Common myeloid progenitor, CD34-positive (primary cell): ENCODE results near the gene SEMA5B.

Experiments
- CTCF ChIA-PET: fragments of 350-600 bp; sonication (Branson Sonifier 250); formaldehyde crosslinking; loops from one replicate; lab custom pipeline; 2021; ENCODE audit warnings: antibody characterized with exemption; lab: Charles Lee
- POLR2A ChIA-PET: fragments of 350-600 bp; sonication (Branson Sonifier 250); formaldehyde crosslinking; loops from one replicate; lab custom pipeline; 2021; ENCODE audit warnings: antibody characterized with exemption; lab: Charles Lee
- DNase-seq, 3 donors: peaks; one replicate each; pipeline versions ENCODE4 v3.0.0 to v3.0.0-alpha.2; 2013
- H3K27ac ChIP-seq, 2 experiments: 1 replicate in 1 of 2; 2 replicates in 1 of 2; pipeline ENCODE4 v1.7.0; 2013; ENCODE audit warnings: inconsistent platforms in 2 of 2, low read length in 2 of 2, mild to moderate bottlenecking in 2 of 2, low read depth in 1 of 2, moderate library complexity in 1 of 2; ENCODE audit not compliant: severe bottlenecking in 2 of 2, insufficient read depth in 1 of 2, poor library complexity in 1 of 2
- H3K27me3 ChIP-seq, 5 experiments: replicated peaks in 2 of 5; 1 replicate in 3 of 5; 2 replicates in 2 of 5; pipeline versions ENCODE4 v1.6.1 to v1.7.0; 2013; ENCODE audit warnings: low read length in 4 of 5, mild to moderate bottlenecking in 2 of 5, moderate library complexity in 2 of 5, inconsistent platforms in 1 of 5; ENCODE audit not compliant: insufficient read depth in 5 of 5, control insufficient read depth in 4 of 5
- H3K36me3 ChIP-seq, 4 experiments: 1 replicate in 2 of 4; 2 replicates in 2 of 4; pipeline versions ENCODE4 v1.6.1 to v1.7.0; 2013; ENCODE audit warnings: low read length in 3 of 4, control low read depth in 1 of 4, mild to moderate bottlenecking in 1 of 4; ENCODE audit not compliant: control insufficient read depth in 4 of 4, insufficient read depth in 4 of 4
- H3K4me1 ChIP-seq, 4 experiments: 1 replicate in 3 of 4; 2 replicates in 1 of 4; pipeline versions ENCODE4 v1.6.1 to v1.7.1; 2013; ENCODE audit warnings: low read length in 3 of 4, mild to moderate bottlenecking in 3 of 4, control low read depth in 1 of 4, inconsistent platforms in 1 of 4, moderate library complexity in 1 of 4; ENCODE audit not compliant: control insufficient read depth in 4 of 4, insufficient read depth in 4 of 4; ENCODE audit errors: control extremely low read depth in 1 of 4
- H3K4me3 ChIP-seq, 7 experiments: 1 replicate in 4 of 7; 2 replicates in 3 of 7; pipeline versions ENCODE4 v1.5.1 to v1.7.0; 2013; ENCODE audit warnings: mild to moderate bottlenecking in 7 of 7, low read length in 6 of 7, moderate library complexity in 6 of 7, inconsistent platforms in 2 of 7, low read depth in 2 of 7, control low read depth in 1 of 7; ENCODE audit not compliant: insufficient read depth in 4 of 7, control insufficient read depth in 1 of 7; ENCODE audit errors: extremely low read depth in 1 of 7
- H3K9me3 ChIP-seq, 5 experiments: 1 replicate in 4 of 5; 2 replicates in 1 of 5; pipeline versions ENCODE4 v1.6.1 to v1.7.1; 2013; ENCODE audit warnings: low read length in 4 of 5, mild to moderate bottlenecking in 2 of 5, inconsistent platforms in 1 of 5, low read depth in 1 of 5, moderate library complexity in 1 of 5; ENCODE audit not compliant: control insufficient read depth in 4 of 5, insufficient read depth in 2 of 5; ENCODE audit errors: control extremely low read depth in 1 of 5
- WGBS: methylation state at CpG from one replicate; pipeline ENCODE4 v1.1.5; 2013; ENCODE audit not compliant: insufficient coverage; 5-methylcytosine and 5-hydroxymethylcytosine counted together

The SEMA5B gene

DNA sequence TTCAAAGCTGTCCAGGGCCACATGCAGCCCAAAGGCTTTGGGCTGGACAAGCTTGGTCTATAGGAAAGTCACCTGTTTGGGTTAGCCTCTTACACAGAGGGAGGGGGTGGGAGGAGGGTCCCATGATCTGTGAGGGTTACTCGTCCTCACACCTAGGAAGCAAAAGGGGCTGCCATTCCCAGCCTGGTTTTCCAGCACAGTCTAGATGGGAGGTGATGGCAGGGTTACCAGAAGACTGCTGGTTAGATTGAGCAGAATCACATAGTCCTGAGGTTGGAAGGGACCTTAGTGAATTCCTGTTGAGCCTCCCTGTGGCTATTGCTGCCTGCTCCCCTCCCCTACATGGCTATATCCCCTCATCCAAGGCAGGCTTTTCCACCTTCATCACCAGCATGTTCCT is 101.8 kb downstream of the SEMA5B start:
- Histone ChIP-seq H3K27ac (no peak overlapping the region), H3K9me3 (no peaks in the 10 kb centered on the region), H3K27me3 (peaks cover 5 to 43% (median 22%) of the 10 kb centered on the region in 5 experiments), H3K36me3 (no peaks in the 10 kb centered on the region), H3K4me3 (no peak overlapping the region), H3K4me1 (peaks cover 0 to 12% (median 10%) of the 10 kb centered on the region in 4 experiments)
- WGBS = 100% methylated on average over 1 of the region's 1 CpG
- DNase-seq = no peak
- ChIA-PET CTCF (interaction anchor here (1.3 to 2.8 kb wide), 3 partner anchors 11 to 17 kb away, joined by 3 to 9 read pairs (median 4); no protein-coding TSS in a partner anchor), POLR2A (no interaction called here)

DNA sequence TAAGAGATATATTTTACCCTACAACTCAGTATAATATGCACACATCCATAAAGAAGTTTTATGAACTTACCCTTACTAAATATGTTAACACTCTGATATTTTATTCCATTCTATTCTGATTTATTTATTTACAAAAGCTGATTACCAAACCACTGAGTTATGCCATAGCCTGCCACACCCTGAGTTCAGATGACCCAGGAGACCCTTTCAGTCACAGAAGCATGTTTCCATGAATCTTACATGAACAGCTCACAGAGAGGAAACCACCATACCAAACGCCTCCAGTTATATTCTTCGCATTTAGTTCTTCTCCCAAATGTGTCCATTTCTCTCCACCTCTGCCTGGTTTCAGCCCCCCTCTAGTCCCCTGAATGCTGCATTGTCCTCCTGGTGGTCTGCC is 103.5 kb downstream of the SEMA5B start:
- CTCF ChIA-PET = interaction anchor here (2.4 to 2.8 kb wide), 2 partner anchors 10 to 13 kb away, joined by 9 to 11 read pairs; no protein-coding TSS in a partner anchor
- no peaks in the 10 kb centered on the region for H3K36me3 ChIP-seq
- POLR2A ChIA-PET = no interaction called here
- H3K4me1 ChIP-seq = peaks cover 0 to 12% (median 10%) of the 10 kb centered on the region in 4 experiments
- no peak overlapping the region for H3K4me3 ChIP-seq
- no peak overlapping the region for H3K27ac ChIP-seq
- WGBS = 80% methylated on average over 2 of the region's 2 CpGs
- peaks cover 5 to 56% (median 25%) of the 10 kb centered on the region in 5 experiments for H3K27me3 ChIP-seq
- H3K9me3 ChIP-seq = no peaks in the 10 kb centered on the region
- DNase-seq = no peak

DNA sequence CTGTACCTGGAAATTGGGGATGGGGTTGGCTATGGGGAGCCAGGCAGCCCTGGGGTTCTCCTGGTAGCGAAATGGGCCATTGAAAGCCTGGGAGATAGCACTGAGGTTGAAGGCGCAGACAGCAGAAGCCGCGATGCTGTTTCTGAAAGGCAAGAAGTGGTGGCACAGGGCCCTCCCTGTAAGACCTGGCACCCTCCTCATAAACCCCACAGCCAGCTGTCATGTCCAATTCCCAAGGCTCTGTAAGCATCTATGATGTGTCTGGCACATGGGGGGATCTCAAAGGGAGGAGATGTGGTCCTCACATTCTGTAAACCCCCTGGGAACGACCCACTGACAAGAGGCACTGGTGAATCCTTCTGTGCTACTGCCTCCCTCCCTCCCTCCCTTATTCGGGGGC is 104.0 kb downstream of the SEMA5B start:
- CTCF ChIA-PET = interaction anchor here (0.8 to 2.4 kb wide), 3 partner anchors 11 to 34 kb away, joined by 4 to 11 read pairs (median 8); no protein-coding TSS in a partner anchor
- H3K36me3 ChIP-seq = no peaks in the 10 kb centered on the region
- peaks cover 0 to 12% (median 10%) of the 10 kb centered on the region in 4 experiments for H3K4me1 ChIP-seq
- H3K4me3 ChIP-seq = no peak overlapping the region
- H3K27ac ChIP-seq = no peak overlapping the region
- POLR2A ChIA-PET = no interaction called here
- H3K9me3 ChIP-seq = no peaks in the 10 kb centered on the region
- no peak for DNase-seq
- WGBS = 98% methylated on average over 6 of the region's 6 CpGs
- peaks cover 5 to 56% (median 25%) of the 10 kb centered on the region in 5 experiments for H3K27me3 ChIP-seq

DNA sequence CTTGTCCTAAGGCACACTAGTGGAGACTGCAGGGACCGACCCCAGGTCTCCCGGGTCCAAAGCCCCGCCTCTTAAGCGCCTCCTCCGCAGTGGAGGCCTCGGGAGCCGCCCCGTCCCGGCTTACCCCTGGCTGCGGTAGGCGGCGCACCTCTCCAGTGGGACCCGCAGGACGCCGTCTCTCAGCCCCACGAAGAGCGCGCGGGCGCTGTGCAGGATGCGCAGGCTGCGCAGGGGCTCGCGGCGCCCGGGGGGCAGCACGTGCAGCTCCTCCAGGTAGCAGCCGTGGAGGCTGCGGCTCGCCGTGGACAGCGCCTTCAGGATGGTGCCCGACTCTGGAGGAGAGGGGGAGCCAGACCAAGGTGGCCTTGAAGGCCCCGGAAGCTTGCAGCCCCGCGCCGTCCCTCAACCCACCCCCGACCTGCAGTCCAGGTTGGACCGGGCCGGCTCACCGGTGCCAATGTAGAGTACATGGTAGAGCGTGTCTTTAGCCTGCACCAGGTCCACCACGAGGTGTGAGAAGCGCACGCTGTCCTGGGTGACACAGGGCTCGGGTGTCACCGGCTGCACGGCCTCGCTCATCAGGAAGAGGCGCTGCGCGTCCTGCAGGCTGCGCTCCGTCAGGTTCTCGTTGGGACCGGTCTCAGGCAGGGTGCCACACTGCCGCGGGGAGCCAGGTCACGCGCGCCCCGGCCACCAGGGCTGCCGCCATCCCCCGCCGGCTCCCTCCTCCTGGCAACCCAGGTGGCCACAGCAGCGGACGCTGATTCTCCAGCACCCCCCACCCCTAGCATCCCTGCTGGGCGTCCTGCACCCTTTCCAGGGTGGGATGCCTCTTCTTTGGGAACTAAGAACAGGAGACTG is 105.5 kb downstream of the SEMA5B start:
- POLR2A ChIA-PET = no interaction called here
- peak; percentile 63 to 82 (median 80) for DNase-seq
- H3K4me3 ChIP-seq = peak overlapping the region in 6 of 7 experiments; percentile 17 to 61 (median 48)

DNA sequence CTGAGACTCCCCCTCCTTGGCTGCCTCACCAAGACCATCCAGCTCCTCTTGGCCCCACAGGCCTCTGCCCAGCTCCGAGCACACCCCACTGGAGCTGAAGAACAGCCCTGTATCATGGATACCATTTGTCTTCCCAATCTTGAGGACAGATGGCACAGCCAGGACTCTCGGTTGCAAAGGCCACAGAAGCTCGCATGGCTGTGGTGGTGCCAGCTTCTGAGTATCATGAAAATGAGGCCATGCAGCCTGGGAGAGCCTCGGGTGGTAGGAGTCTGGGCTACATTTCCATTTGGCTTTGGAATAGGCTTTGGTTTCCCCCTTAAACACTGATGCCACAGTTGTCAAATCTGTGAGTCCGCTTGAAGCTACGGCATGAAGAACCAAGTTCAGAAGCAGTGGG is 106.6 kb downstream of the SEMA5B start:
- no peak for DNase-seq
- Histone ChIP-seq H3K36me3 (no peaks in the 10 kb centered on the region), H3K4me1 (peaks cover 0 to 15% (median 11%) of the 10 kb centered on the region in 4 experiments), H3K4me3 (no peak overlapping the region), H3K9me3 (no peaks in the 10 kb centered on the region), H3K27ac (no peak overlapping the region), H3K27me3 (peaks cover 5 to 54% (median 27%) of the 10 kb centered on the region in 5 experiments)
- POLR2A ChIA-PET = no interaction called here
- 91% methylated on average over 5 of the region's 6 CpGs for WGBS
- CTCF ChIA-PET = interaction anchor here (0.8 to 1.0 kb wide), 2 partner anchors 28 to 31 kb away, joined by 3 read pairs; no protein-coding TSS in a partner anchor

More for the DNA sequence above, 105.5 kb downstream of the SEMA5B start:
- Histone ChIP-seq H3K27ac (no peak overlapping the region), H3K9me3 (no peaks in the 10 kb centered on the region), H3K36me3 (no peaks in the 10 kb centered on the region), H3K27me3 (peaks cover 5 to 54% (median 27%) of the 10 kb centered on the region in 5 experiments), H3K4me1 (peaks cover 0 to 12% (median 10%) of the 10 kb centered on the region in 4 experiments)
- WGBS = 3% methylated on average over 55 of the region's 68 CpGs
- CTCF ChIA-PET = interaction anchor here (1.0 to 2.0 kb wide), 3 partner anchors 15 to 32 kb away, joined by 3 to 8 read pairs (median 5); no protein-coding TSS in a partner anchor

DNA sequence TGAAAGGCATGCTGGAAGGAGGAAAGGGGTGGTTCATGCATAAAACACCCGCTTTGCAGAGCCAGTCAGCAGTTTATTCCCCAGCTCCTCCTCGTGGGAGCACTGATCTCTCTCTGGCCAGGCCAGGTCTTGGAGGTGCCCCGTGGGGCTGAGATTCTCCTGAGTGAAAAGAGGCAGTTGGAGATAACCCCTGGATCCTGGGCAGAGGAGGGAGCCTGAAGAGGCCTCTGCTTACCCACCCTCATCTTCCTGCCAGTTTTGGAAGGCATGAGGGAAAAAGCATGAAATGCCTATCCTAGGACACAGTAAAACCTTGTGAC is 108.3 kb downstream of the SEMA5B start:
- ChIA-PET POLR2A (no interaction called here), CTCF (no interaction called here)
- H3K4me3 ChIP-seq = no peak overlapping the region
- peaks cover 5 to 59% (median 31%) of the 10 kb centered on the region in 5 experiments for H3K27me3 ChIP-seq
- 100% methylated on average over 2 of the region's 3 CpGs for WGBS
- no peak for DNase-seq
- H3K4me1 ChIP-seq = peaks cover 0 to 16% (median 12%) of the 10 kb centered on the region in 4 experiments
- H3K9me3 ChIP-seq = no peaks in the 10 kb centered on the region
- no peaks in the 10 kb centered on the region for H3K36me3 ChIP-seq
- H3K27ac ChIP-seq = no peak overlapping the region
